Heart left ventricle (tissue), 13 donors: ENCODE measurements around the gene LSAMP.

Experiments
- CTCF ChIP-seq, 12 donors: fragments of 200-600 bp; sonication (generic) in 4 of 12; IDR thresholded peaks; one replicate each; pipeline versions ENCODE4 v1.5.0 to v1.8.0; 2018 to 2022; ENCODE audit warnings: antibody characterized with exemption in 12 of 12, mild to moderate bottlenecking in 5 of 12
- POLR2A ChIP-seq, 2 donors: fragments of 450-650 bp; IDR thresholded peaks; one replicate each; pipeline ENCODE4 v1.6.1; 2017; ENCODE audit warnings: antibody characterized with exemption in 2 of 2, mild to moderate bottlenecking in 2 of 2, moderate library complexity in 2 of 2
- donor health status: ischemic (EF 13 %, LVEDD 7.1; RV severe dilation, severe dysfunction).
- donor health status: DM: no; HTN: yes; CAD: no.
- donor health status: DM: no; HTN: no; CAD: no.
- donor health status: ischemic (EF 25% LVEDD 6.9; RV normal size, moderate dysfunction).
- donor health status: ischemic (EF 25% LVEDD 5.7; RV mildly dilated, moderate dysfunction).
- donor health status: ischemic (EF 35%, LVEDD 5.7; RV mildly dilated, moderate dysfunction).
- donor health status: nonischemic (EF 11% LVEDD 7.7; RV severe dilation, severe dysfunction).
- donor health status: DM: yes; HTN: yes; CAD: no.
- donor health status: PGD.
- donor health status: ischemic (EF 29% LVEDD 5.4; RV normal size, mild dysfunction).
- donor health status: nonischemic (EF 23%, LVEDD 6.1; RV moderate dilation, normal function).

GRCh38 chr3:116005404-116005803, 439.9 kb downstream of the LSAMP start:
- TF ChIP-seq POLR2A (IDR thresholded peaks at IDR 0.05) (no peak), CTCF (IDR thresholded peaks at IDR 0.05) (no peak)
